Heart left ventricle (tissue), 16 donors: Measurements from ENCODE around the gene CCDC136. TPM values are rescaled to one million over a fixed set of nuclear protein-coding genes. Genes with fewer than 3 reads are reported as not detected.

Experiments used
- ATAC-seq, 4 donors: fragments of 200-7000 bp; cut with Tn5 transposase; one replicate each; pipeline ENCODE4 v1.9.1; 2020 to 2022; ENCODE audit warnings: moderate library complexity in 4 of 4, mild to moderate bottlenecking in 3 of 4, moderate number of reproducible peaks in 1 of 4
- DNase-seq, 5 donors: peaks; one replicate each; pipeline ENCODE4 v3.0.0-alpha.2; 2020
- H3K27ac ChIP-seq, 12 donors: fragments of 200-600 bp; sonication (generic) in 4 of 12; one replicate each; pipeline versions ENCODE4 v1.5.0 to v1.8.0; 2016 to 2022; ENCODE audit warnings: mild to moderate bottlenecking in 2 of 12
- H3K27me3 ChIP-seq, 9 donors: fragments of 200-600 bp; sonication (generic) in 2 of 9; one replicate each; pipeline versions ENCODE4 v1.5.1 to v1.8.0; 2016 to 2022; ENCODE audit warnings: mild to moderate bottlenecking in 3 of 9
- H3K36me3 ChIP-seq, 9 donors: fragments of 200-600 bp; sonication (generic) in 2 of 9; one replicate each; pipeline versions ENCODE4 v1.5.0 to v1.8.0; 2018 to 2022; ENCODE audit warnings: mild to moderate bottlenecking in 2 of 9
- H3K4me1 ChIP-seq, 12 donors: fragments of 200-600 bp; sonication (generic) in 4 of 12; one replicate each; pipeline versions ENCODE4 v1.5.0 to v1.8.0; 2016 to 2022; ENCODE audit warnings: mild to moderate bottlenecking in 3 of 12
- H3K4me3 ChIP-seq, 12 donors: fragments of 200-600 bp; sonication (generic) in 4 of 12; one replicate each; pipeline versions ENCODE4 v1.5.0 to v1.8.0; 2017 to 2022; ENCODE audit warnings: mild to moderate bottlenecking in 9 of 12, moderate library complexity in 4 of 12
- H3K9me3 ChIP-seq, 12 donors: fragments of 200-600 bp; sonication (generic) in 4 of 12; one replicate each; pipeline versions ENCODE4 v1.5.0 to v1.8.0; 2016 to 2022; ENCODE audit warnings: mild to moderate bottlenecking in 1 of 12
- POLR2A ChIP-seq, 2 donors: fragments of 450-650 bp; IDR thresholded peaks; one replicate each; pipeline ENCODE4 v1.6.1; 2017; ENCODE audit warnings: antibody characterized with exemption in 2 of 2, mild to moderate bottlenecking in 2 of 2, moderate library complexity in 2 of 2
- WGBS, 4 donors: extraction: QIAGEN DNeasy Blood & Tissue Kit in 2 of 4; methylation state at CpG; one replicate each; pipeline versions ENCODE4 v1.1.5 to v1.1.7; 2013 to 2018; 5-methylcytosine and 5-hydroxymethylcytosine counted together
- intact Hi-C, 10 donors: fragments of 100-400 bp; cut with DNase I; formaldehyde crosslinking; loops; one replicate each; pipeline versions ENCODE4 v1.11.1 to v1.14.2; 2022
- polyA plus RNA-seq, 2 donors: library from polyadenylated mRNA; stranded (reverse); fragments of 200-250 nt; gene quantifications; one replicate each; pipeline ENCODE4 v1.2.3, GENCODE V29; 2013
- total RNA-seq, 9 donors: library from RNA; depleted of rRNA in 2 of 9; stranded (reverse); fragments of >200 nt in 2 of 9; fragmentation: NEBNext Ultra II Directional in 3 of 9; extraction: Animal tissue kit (Norgen Biotek cat#: 25700) in 3 of 9; gene quantifications; one replicate each; pipeline versions ENCODE4 v1.1.0 to v1.2.4, GENCODE V29; 2016 to 2023
- TF ChIP-seq, protein P1 (sequence below), 12 donors: fragments of 200-600 bp; sonication (generic) in 4 of 12; IDR thresholded peaks; one replicate each; pipeline versions ENCODE4 v1.5.0 to v1.8.0; 2018 to 2022; ENCODE audit warnings: antibody characterized with exemption in 12 of 12, mild to moderate bottlenecking in 5 of 12
- donor health status: ischemic (EF 13 %, LVEDD 7.1; RV severe dilation, severe dysfunction).
- donor health status: healthy with polysubstance abuse.
- donor health status: DM: no; HTN: yes; CAD: no.
- donor health status: DM: no; HTN: no; CAD: no.
- donor health status: ischemic (EF 25% LVEDD 6.9; RV normal size, moderate dysfunction).
- donor health status: ischemic (EF 25% LVEDD 5.7; RV mildly dilated, moderate dysfunction).
- donor health status: healthy.
- donor health status: DM: yes; HTN: yes; CAD: no.
- donor health status: ischemic (EF 35%, LVEDD 5.7; RV mildly dilated, moderate dysfunction).
- donor health status: nonischemic (EF 11% LVEDD 7.7; RV severe dilation, severe dysfunction).
- donor health status: DM: yes; HTN: yes; CAD: no.
- donor health status: PGD.
- donor health status: ischemic (EF 29% LVEDD 5.4; RV normal size, mild dysfunction).
- donor health status: nonischemic (EF 23%, LVEDD 6.1; RV moderate dilation, normal function).

The CCDC136 gene
- total and polyA plus RNA-seq, 11 donors: 6.4 to 22.8 (median 10.4) TPM

DNA sequence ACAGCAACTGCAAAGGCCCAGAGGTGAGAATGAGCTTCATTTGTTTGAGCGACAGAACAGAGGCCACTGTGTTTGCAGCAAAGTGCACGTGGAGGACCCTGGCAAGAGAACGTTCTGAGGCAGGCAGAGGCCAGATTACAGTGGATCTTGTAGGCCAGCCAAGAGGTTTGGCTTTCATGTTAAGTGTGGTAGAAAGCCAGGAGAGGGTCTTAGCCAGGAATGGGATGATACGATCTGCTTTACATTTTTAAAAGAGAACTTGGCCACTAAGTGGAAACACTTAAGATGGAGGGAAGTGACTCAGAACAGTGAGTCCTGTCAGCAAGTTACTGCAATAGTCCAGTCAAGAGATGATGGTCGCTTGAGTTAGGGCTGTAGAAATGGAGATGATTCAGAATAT lies 4.6 kb downstream of the CCDC136 start:
- Histone ChIP-seq H3K9me3 (no peaks in the 10 kb centered on the region), H3K27ac (no peak overlapping the region), H3K4me1 (peaks cover 0 to 20% (median 15%) of the 10 kb centered on the region in 12 donors), H3K27me3 (no peaks in the 10 kb centered on the region), H3K4me3 (no peak overlapping the region), H3K36me3 (no peaks in the 10 kb centered on the region)
- ATAC-seq (no peak), DNase-seq (no peak)
- intact Hi-C loops: loop anchor here in 2 of 10 donors (10.0 kb wide), 2 partner anchors 68 to 78 kb away; partner anchors contain the start of gene ATP6V1F (in 1 of the 2)
- WGBS, 4 donors: 55 to 65% (median 58%) methylated on average over 5 of the region's 5 CpGs
- TF ChIP-seq, protein P1, sequence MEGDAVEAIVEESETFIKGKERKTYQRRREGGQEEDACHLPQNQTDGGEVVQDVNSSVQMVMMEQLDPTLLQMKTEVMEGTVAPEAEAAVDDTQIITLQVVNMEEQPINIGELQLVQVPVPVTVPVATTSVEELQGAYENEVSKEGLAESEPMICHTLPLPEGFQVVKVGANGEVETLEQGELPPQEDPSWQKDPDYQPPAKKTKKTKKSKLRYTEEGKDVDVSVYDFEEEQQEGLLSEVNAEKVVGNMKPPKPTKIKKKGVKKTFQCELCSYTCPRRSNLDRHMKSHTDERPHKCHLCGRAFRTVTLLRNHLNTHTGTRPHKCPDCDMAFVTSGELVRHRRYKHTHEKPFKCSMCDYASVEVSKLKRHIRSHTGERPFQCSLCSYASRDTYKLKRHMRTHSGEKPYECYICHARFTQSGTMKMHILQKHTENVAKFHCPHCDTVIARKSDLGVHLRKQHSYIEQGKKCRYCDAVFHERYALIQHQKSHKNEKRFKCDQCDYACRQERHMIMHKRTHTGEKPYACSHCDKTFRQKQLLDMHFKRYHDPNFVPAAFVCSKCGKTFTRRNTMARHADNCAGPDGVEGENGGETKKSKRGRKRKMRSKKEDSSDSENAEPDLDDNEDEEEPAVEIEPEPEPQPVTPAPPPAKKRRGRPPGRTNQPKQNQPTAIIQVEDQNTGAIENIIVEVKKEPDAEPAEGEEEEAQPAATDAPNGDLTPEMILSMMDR (IDR thresholded peaks at IDR 0.05): no peak
- no peak for TF ChIP-seq POLR2A (IDR thresholded peaks at IDR 0.05)

DNA sequence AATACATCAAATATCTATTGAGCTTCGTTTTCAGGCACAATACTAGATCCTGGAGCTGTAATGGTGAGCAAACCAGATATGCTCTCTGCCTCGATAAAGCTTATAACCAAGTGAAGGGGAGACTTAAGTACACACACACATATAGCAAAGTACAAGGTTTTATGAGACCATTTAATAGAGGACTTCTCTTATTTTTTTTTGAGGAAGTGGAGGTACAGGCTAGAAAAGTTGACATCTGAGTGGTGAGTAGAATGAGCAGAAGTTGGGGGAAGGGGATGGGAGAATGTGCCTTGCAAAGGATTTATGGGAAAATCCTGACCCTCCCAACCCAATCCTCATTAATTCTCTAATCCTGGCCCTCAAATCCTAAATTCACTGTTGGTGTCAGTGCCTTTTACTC lies 7.7 kb downstream of the CCDC136 start:
- intact Hi-C loops: loop anchor here in 2 of 10 donors (10.0 kb wide), 2 partner anchors 65 to 75 kb away; partner anchors contain the start of gene ATP6V1F (in 1 of the 2)
- Histone ChIP-seq H3K4me3 (no peak overlapping the region), H3K36me3 (no peaks in the 10 kb centered on the region), H3K4me1 (no peaks in the 10 kb centered on the region), H3K27me3 (no peaks in the 10 kb centered on the region), H3K9me3 (no peaks in the 10 kb centered on the region), H3K27ac (no peak overlapping the region)
- DNase-seq: no peak
- ATAC-seq: no peak
- WGBS, 4 donors: 88 to 95% (median 89%) methylated on average over 2 of the region's 2 CpGs
- no peak for TF ChIP-seq POLR2A (IDR thresholded peaks at IDR 0.05)
- TF ChIP-seq, protein P1 (IDR thresholded peaks at IDR 0.05): no peak

DNA sequence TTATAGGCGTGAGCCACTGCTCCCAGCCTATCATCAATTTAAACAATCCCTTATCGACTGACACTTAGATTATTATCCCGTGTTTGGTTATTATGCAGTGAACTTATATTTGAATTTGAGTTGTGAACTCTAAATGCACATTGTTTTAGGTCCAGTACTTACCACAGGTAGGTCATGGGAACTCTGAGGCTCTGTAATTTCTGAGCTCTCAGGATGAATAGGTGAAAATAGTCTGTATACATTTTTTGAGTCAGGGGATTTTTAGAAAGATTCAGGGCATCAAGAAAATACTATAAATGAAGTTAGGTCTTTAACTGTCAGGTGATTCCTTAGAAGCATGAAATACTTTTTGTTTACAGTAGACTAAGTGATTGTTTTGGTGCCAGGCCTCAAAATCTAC lies 8.8 kb downstream of the CCDC136 start:
- H3K9me3 ChIP-seq: no peaks in the 10 kb centered on the region
- no peak for DNase-seq
- WGBS, 4 donors: 90 to 97% (median 95%) methylated on average over 3 of the region's 3 CpGs
- no peak for ATAC-seq
- intact Hi-C loops: no loop called here
- H3K4me1 ChIP-seq: no peaks in the 10 kb centered on the region
- no peaks in the 10 kb centered on the region for H3K27me3 ChIP-seq
- H3K27ac ChIP-seq: no peak overlapping the region
- no peak overlapping the region for H3K4me3 ChIP-seq
- peaks cover 0 to 10% (median 4%) of the 10 kb centered on the region in 9 donors for H3K36me3 ChIP-seq
- TF ChIP-seq, protein P1 (IDR thresholded peaks at IDR 0.05): no peak
- TF ChIP-seq POLR2A (IDR thresholded peaks at IDR 0.05): no peak

DNA sequence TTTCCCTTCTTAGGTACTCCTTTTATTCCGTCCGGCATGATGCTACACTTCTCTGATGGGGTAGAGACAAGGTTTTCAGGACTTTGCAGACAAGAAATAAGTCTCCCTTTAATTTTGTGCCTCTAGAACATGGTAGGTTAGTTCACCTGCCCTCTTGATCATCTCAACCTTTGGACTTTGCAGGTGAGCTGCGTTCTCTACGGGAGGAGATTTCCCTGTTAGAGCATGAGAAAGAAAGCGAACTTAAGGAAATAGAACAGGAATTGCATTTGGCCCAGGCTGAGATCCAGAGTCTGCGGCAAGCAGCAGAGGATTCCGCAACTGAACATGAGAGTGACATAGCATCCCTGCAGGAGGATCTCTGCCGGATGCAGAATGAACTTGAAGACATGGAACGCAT lies 9.2 kb downstream of the CCDC136 start:
- H3K27ac ChIP-seq: no peak overlapping the region

More for the DNA sequence above, 9.2 kb downstream of the CCDC136 start:
- DNase-seq: no peak
- 92 to 97% (median 96%) methylated on average over 9 of the region's 9 CpGs for WGBS, 4 donors
- Histone ChIP-seq H3K27me3 (no peaks in the 10 kb centered on the region), H3K9me3 (no peaks in the 10 kb centered on the region), H3K4me3 (no peak overlapping the region), H3K4me1 (no peaks in the 10 kb centered on the region), H3K36me3 (peaks cover 0 to 14% (median 5%) of the 10 kb centered on the region in 9 donors)
- TF ChIP-seq, protein P1 (IDR thresholded peaks at IDR 0.05): no peak
- no peak for TF ChIP-seq POLR2A (IDR thresholded peaks at IDR 0.05)
- intact Hi-C loops: no loop called here
- ATAC-seq: no peak
